ENCODE data around the gene DHCR24.

The DHCR24 gene

DNA sequence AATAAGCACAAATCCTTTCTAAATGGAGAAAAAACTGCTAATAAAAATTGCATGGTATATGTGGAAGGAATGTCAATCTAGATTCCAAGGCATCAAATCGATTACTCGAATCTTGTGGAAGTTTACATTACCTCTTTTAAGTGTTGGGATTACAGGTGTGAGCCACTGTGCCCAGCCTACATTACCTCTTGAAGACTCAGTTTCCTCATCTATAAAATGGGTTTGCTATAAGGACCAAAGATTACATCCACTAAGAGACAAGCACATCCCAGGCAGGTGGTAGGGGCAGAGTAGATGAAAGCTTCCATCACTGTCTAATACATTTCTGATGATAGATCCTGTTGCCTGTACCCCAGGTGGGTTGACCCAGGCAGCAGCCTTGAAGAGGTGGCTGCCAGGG is 16.1 kb downstream of the DHCR24 start:
- Histone ChIP-seq H3K79me2 (no peaks in the 10 kb centered on the region), H3K4me1 (no peaks in the 10 kb centered on the region), H3K27ac (no peak overlapping the region), H3K9me3 (ENCODE audit: control insufficient read depth, low read length) (no peaks in the 10 kb centered on the region), H3K4me2 (ENCODE audit: low read length) (no peak overlapping the region), H2AFZ (no peak overlapping the region), H3K27me3 (ENCODE audit: control insufficient read depth, insufficient read depth, low read length) (no peaks in the 10 kb centered on the region), H3K4me3 (ENCODE audit: low read depth, low read length) (no peak overlapping the region), H3K36me3 (ENCODE audit: control insufficient read depth, insufficient read depth, low read length) (no peaks in the 10 kb centered on the region), H3K9ac (no peak overlapping the region)
- TF ChIP-seq, protein P1, sequence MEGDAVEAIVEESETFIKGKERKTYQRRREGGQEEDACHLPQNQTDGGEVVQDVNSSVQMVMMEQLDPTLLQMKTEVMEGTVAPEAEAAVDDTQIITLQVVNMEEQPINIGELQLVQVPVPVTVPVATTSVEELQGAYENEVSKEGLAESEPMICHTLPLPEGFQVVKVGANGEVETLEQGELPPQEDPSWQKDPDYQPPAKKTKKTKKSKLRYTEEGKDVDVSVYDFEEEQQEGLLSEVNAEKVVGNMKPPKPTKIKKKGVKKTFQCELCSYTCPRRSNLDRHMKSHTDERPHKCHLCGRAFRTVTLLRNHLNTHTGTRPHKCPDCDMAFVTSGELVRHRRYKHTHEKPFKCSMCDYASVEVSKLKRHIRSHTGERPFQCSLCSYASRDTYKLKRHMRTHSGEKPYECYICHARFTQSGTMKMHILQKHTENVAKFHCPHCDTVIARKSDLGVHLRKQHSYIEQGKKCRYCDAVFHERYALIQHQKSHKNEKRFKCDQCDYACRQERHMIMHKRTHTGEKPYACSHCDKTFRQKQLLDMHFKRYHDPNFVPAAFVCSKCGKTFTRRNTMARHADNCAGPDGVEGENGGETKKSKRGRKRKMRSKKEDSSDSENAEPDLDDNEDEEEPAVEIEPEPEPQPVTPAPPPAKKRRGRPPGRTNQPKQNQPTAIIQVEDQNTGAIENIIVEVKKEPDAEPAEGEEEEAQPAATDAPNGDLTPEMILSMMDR (IDR thresholded peaks at IDR 0.05): no peak

DNA sequence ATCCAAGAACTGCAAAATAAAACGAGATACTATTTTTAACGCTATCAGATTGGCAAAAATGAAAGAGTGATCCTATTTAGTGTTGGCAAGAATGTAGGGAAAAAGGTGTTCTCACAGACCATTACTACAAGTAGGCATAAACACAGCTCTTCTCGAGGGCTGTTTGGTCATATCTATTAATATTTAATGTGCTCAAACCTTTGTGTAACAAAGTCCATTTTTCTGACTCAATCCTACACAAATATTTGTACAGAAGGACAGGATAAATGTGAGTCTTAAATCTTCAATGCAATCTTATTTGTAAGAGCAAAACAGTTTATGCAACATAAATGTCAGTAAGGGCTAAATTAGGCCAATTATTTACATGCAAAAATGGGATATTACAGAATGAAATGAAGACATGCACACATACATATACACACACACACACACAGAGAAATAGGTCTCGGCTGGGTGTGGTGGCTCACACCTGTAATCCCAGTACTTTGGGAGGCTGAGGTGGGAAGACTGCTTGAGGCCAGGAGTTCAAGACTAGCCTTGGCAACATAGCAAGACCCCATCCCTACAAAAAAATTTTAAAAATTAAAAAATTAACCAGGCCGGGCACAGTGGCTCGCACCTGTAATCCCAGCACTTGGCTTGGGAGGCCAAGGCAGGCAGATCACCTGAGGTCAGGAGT is 17.7 kb downstream of the DHCR24 start:
- Histone ChIP-seq H3K27ac (no peak overlapping the region), H3K79me2 (no peaks in the 10 kb centered on the region), H3K9me3 (ENCODE audit: control insufficient read depth, low read length) (no peaks in the 10 kb centered on the region), H3K9ac (no peak overlapping the region), H2AFZ (no peak overlapping the region), H3K4me3 (ENCODE audit: low read depth, low read length) (no peak overlapping the region), H3K4me1 (no peaks in the 10 kb centered on the region), H3K36me3 (ENCODE audit: control insufficient read depth, insufficient read depth, low read length) (no peaks in the 10 kb centered on the region), H3K27me3 (ENCODE audit: control insufficient read depth, insufficient read depth, low read length) (no peaks in the 10 kb centered on the region), H3K4me2 (ENCODE audit: low read length) (no peak overlapping the region)
- TF ChIP-seq, protein P1 (IDR thresholded peaks at IDR 0.05): no peak

DNA sequence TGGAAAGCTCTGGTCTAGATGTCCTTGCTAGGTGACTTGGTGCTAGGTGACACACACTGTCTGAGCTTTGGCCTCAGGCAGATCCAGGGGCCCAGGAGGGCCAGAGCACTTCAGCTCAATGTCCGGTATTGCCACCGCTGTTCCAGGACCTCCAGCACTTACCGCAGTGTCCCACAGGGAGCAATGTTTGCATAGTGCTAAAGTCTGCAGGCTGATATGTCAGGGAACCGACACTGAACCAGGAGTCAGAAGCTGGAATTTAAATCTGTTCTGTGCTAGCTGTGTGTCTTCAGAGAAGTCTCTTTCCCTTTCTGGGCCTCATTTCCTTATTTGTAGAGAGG is 19.3 kb downstream of the DHCR24 start:
- no peaks in the 10 kb centered on the region for H3K27me3 ChIP-seq (ENCODE audit: control insufficient read depth, insufficient read depth, low read length)
- no peaks in the 10 kb centered on the region for H3K36me3 ChIP-seq (ENCODE audit: control insufficient read depth, insufficient read depth, low read length)
- no peak overlapping the region for H2AFZ ChIP-seq
- no peaks in the 10 kb centered on the region for H3K79me2 ChIP-seq
- no peak overlapping the region for H3K4me2 ChIP-seq (ENCODE audit: low read length)
- TF ChIP-seq, protein P1 (IDR thresholded peaks at IDR 0.05): no peak
- H3K27ac ChIP-seq: no peak overlapping the region
- H3K9me3 ChIP-seq (ENCODE audit: control insufficient read depth, low read length): no peaks in the 10 kb centered on the region
- H3K4me3 ChIP-seq (ENCODE audit: low read depth, low read length): no peak overlapping the region
- no peaks in the 10 kb centered on the region for H3K4me1 ChIP-seq
- no peak overlapping the region for H3K9ac ChIP-seq

DNA sequence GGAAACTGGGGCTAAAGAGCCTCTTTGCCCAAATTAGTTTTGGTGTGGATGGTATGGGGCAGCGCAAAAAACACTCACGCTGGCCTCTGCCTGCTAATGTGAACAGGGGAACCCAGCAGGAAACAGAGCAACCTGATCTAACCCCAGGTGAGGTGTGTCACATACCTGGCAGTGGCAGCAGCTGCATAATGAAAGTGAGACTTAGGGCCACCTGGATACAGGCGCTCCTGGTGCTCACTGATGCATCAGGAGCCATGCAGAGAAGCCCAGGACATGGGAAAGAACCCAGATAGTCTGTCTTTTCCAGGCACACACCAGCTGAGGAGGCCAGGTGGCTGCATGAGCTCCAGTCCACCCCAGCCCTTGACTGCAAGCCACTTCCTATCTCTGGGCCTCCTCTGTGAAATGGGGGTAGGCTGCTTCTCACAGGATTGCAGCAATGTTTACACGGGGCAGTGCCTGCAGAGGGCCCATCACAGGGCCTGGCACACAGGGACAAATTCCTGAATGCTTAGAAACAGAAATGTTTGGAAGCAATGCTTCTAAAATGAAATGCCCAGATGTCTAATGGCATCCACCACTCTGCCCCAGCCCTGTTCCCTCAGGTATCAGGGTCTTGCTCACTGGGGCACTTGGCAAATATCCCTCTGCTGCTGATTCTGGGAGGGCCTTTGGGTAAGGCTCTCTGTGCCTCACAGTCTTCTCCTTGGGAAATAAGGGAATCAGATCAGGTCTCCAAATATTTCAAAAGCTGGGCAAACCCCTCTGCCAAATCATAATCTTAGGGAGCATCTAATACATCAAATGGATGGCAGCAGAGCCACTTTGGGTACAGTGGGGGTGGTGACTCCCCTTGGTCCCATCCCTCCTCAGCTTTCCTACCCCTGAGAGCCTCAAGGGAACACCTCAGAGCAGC is 19.9 kb downstream of the DHCR24 start:
- Histone ChIP-seq H3K79me2 (no peaks in the 10 kb centered on the region), H3K9me3 (ENCODE audit: control insufficient read depth, low read length) (no peaks in the 10 kb centered on the region), H3K36me3 (ENCODE audit: control insufficient read depth, insufficient read depth, low read length) (no peaks in the 10 kb centered on the region), H3K4me3 (ENCODE audit: low read depth, low read length) (no peak overlapping the region), H3K27ac (no peak overlapping the region), H3K4me1 (no peaks in the 10 kb centered on the region), H3K27me3 (ENCODE audit: control insufficient read depth, insufficient read depth, low read length) (no peaks in the 10 kb centered on the region), H3K9ac (no peak overlapping the region), H2AFZ (no peak overlapping the region), H3K4me2 (ENCODE audit: low read length) (no peak overlapping the region)
- TF ChIP-seq, protein P1 (IDR thresholded peaks at IDR 0.05): no peak
